Panc1 (cell line): Measurements from ENCODE around the gene SIAE.

Experiments
- POLR2AphosphoS5 ChIP-seq: IDR thresholded peaks from 2 replicates; pipeline ENCODE4 v1.6.1; 2012; ENCODE audit warnings: mild to moderate bottlenecking, low read depth, low read length, moderate library complexity
- SIN3A ChIP-seq: IDR thresholded peaks from 2 replicates; pipeline ENCODE4 v1.6.1; 2012; ENCODE audit warnings: low read depth, mild to moderate bottlenecking, low read length, moderate library complexity, borderline replicate concordance; ENCODE audit not compliant: insufficient read depth
- TF ChIP-seq, protein P1 (sequence below): fragments of 450-650 bp; IDR thresholded peaks from 2 replicates; pipeline ENCODE4 v1.5.1; 2017; ENCODE audit warnings: mild to moderate bottlenecking
- TF ChIP-seq, protein P2 (sequence below), 2 experiments: IDR thresholded peaks; 2 replicates each; pipeline ENCODE4 v1.6.1; 2011 to 2012; ENCODE audit warnings: low read depth in 2 of 2, control low read depth in 1 of 2, low read length in 1 of 2, mild to moderate bottlenecking in 1 of 2, moderate library complexity in 1 of 2; ENCODE audit not compliant: insufficient read depth in 1 of 2

DNA sequence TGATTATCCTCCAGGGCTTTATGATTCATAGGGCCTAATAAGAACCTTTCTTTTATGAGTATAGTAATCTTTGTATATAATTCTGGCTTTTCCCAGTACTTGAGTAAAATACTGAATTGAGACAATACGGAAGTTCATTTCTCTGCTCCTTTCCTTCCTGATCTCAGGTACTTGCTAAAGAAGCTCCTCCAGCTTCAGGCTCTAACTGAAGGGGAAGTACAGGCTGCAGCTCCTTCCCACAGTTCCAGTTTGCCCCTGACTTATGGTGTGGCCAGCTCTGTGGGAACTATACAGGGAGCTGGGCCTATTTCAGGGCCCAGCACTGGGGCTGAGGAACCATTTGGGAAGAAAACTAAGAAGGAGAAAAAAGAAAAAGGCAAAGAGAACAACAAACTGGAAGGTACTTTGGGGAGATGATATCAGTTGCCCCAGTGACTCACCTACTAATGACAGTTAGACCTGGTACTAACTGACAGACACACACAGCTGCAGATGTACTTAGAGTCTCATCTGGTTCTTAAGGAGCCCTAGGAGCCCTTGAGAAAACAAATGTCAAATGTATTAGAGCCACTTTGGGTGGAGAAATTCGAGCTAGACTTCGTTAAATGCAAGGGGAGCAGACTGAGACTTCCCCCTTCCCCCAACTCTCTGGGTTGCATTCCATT, 47.9 kb downstream of the SIAE start:
- TF ChIP-seq, protein P1, sequence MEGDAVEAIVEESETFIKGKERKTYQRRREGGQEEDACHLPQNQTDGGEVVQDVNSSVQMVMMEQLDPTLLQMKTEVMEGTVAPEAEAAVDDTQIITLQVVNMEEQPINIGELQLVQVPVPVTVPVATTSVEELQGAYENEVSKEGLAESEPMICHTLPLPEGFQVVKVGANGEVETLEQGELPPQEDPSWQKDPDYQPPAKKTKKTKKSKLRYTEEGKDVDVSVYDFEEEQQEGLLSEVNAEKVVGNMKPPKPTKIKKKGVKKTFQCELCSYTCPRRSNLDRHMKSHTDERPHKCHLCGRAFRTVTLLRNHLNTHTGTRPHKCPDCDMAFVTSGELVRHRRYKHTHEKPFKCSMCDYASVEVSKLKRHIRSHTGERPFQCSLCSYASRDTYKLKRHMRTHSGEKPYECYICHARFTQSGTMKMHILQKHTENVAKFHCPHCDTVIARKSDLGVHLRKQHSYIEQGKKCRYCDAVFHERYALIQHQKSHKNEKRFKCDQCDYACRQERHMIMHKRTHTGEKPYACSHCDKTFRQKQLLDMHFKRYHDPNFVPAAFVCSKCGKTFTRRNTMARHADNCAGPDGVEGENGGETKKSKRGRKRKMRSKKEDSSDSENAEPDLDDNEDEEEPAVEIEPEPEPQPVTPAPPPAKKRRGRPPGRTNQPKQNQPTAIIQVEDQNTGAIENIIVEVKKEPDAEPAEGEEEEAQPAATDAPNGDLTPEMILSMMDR: no peak
- TF ChIP-seq POLR2AphosphoS5 (no peak), SIN3A (no peak)
- TF ChIP-seq, protein P2, sequence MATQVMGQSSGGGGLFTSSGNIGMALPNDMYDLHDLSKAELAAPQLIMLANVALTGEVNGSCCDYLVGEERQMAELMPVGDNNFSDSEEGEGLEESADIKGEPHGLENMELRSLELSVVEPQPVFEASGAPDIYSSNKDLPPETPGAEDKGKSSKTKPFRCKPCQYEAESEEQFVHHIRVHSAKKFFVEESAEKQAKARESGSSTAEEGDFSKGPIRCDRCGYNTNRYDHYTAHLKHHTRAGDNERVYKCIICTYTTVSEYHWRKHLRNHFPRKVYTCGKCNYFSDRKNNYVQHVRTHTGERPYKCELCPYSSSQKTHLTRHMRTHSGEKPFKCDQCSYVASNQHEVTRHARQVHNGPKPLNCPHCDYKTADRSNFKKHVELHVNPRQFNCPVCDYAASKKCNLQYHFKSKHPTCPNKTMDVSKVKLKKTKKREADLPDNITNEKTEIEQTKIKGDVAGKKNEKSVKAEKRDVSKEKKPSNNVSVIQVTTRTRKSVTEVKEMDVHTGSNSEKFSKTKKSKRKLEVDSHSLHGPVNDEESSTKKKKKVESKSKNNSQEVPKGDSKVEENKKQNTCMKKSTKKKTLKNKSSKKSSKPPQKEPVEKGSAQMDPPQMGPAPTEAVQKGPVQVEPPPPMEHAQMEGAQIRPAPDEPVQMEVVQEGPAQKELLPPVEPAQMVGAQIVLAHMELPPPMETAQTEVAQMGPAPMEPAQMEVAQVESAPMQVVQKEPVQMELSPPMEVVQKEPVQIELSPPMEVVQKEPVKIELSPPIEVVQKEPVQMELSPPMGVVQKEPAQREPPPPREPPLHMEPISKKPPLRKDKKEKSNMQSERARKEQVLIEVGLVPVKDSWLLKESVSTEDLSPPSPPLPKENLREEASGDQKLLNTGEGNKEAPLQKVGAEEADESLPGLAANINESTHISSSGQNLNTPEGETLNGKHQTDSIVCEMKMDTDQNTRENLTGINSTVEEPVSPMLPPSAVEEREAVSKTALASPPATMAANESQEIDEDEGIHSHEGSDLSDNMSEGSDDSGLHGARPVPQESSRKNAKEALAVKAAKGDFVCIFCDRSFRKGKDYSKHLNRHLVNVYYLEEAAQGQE (IDR thresholded peaks at IDR 0.05; ENCODE audit: insufficient read depth in 1 of 2, low read depth in 2 of 2, low read length in 1 of 2): no peak
